Fibroblast of skin of left quadriceps (primary cell): ENCODE measurements around the gene RTN1.

Source experiments
- DNase-seq, 2 experiments: peaks; one replicate each; pipeline ENCODE4 v3.0.0-alpha.2; 2013; ENCODE audit warnings: low read depth in 2 of 2

RTN1 gene

DNA sequence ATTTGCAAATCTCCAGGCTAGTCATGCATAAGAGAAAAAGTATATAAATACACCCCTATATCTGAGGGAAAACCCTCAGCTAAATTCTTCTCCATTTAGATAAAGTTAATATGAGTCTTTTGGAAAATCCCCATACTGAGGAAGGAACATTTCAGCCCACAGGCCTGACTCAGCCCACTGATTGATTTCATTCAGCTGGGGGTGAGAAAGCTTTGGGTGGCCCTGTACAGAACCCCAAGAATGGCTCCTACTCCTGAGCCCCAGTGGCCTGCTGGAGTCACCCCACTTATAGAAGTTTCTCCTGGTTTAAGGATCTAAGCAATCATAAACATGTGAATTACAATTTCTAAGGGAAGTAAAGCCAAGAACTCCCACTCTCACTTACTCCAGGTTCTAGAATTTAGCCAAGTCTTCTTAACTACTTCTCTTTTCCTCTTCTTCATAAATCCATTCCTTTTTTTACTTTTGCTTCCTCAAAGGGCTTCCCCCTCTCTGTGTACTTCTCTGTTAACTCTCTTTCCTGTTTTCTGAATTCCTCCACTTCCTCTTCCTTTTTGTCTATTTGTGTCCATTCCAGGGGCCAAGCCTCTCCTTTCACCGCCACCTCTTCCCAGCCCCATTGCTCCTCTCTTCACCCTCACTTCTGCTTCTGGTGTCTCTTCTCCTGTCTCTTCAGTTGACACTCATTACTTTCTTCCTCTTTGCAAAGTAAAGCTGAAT, 21.0 kb downstream of the RTN1 start:
- DNase-seq = no peak

DNA sequence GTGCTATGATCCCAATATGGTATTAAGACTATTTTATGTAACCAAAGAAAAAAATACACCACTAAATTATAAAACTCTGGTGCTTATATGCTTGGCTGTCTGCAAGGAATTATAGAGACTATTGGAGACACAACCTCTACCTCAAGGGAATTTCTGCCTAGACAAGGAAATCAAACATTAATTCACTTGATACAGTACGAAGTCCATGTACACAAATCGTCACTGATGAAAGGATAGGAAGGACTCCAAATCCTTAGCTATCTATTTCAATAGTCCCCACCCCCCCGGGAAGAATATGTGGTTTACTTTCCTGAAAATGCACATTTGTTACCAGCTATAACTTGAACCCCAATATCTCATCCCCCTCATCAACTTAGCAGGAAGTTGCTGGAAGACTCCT, 21.9 kb downstream of the RTN1 start:
- no peak for DNase-seq

DNA sequence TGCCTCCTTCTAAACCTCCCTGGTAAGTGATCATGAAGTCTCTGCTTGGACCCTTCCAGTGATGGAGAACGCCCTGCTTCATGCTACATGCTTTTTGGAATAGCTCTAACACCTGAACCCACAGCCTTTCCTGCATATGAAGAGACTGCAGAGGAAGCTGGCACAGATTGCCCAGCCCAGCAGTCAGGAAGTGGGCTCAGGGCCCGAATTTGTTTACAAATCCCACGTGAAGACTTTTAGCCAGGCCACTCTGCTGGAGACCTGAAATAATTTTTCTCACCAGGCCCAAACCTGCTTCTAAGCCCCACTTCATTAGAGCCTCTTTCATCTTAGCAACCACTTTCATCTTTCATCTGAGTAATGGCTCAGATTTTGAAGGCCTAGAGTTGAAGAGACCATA, 22.9 kb downstream of the RTN1 start:
- no peak for DNase-seq

DNA sequence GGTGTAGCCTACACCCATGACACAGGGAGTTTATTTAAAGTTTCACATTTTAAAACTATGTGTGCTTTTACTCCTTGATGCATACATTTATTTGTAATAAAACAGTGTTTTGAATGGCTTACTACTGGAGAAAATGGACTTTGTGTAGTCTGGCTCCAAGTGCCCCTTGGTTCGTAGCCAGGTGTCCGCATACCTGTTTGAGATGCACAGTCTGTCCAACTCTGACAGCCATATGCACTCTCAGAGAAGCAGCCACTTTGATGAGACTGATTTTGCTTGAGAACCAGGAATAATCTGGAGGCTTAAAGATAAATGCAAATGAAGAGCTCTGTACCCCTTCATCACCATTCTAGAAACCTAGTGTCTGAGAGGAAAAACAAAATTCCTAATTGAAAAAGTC, 24.0 kb downstream of the RTN1 start:
- no peak for DNase-seq

DNA sequence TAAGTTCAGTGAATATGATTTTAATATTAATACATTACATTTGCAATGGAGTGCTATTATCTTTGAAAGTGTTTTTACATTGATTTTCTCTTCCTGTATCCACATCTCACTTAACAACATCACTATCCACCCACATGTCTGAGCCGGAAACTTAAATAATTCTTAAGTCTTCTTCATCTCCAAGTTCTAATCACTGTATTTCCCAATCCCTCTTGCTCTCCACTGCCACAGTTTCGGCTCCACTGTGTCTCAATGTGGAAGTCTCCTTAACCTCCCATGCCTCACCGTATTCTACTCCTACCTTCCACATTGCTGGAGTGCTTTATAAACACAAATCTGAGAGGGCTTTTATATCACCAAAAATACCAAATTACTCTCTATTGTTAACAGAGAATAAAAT, 25.3 kb downstream of the RTN1 start:
- DNase-seq = no peak

DNA sequence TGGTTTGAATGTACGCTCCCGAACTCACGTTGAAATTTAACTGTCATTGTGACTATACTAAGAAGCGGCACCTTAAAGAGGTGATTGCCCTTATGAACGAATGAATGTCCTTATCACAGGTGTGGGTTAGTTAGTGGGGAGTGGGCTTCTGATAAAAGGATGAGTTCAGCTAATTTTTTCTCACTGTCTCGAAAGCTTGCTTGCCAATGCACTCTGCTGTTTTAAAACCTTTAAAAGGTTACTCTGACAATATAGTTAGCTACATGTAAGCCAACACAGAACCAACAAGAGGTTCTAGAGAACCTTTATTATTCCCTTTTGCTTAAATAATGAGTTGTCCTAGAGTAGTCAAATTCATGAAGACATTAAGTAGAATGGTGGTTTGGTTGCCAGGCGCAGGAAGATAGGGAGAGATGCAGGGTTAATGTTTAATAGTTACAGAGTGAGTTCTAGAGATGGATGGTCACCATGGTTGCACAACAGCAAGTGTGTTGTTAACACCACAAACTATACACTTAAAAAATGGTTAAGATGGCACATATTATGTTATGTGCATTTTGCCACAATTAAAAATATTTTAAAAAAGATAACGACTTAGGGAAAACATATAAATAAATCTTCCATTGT, 26.3 kb downstream of the RTN1 start:
- no peak for DNase-seq

DNA sequence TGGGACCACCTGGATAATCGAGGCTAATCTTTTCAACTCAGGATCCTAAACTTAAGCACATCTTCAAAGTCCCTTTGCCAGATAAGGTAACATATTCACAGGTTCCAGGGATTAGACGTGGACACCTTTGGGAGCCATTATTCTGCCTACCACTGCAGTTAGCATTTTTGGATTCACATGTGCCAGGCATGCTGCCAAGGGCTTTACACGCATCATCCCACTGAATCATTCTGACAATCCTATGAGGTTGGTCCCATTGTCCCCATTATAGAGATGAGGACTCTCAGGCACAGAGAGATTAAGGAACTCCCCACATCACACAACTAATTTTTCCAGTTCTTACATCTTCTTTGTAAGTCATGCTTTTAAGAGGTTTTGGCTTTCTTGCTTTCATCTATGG, 34.5 kb downstream of the RTN1 start:
- DNase-seq = no peak

DNA sequence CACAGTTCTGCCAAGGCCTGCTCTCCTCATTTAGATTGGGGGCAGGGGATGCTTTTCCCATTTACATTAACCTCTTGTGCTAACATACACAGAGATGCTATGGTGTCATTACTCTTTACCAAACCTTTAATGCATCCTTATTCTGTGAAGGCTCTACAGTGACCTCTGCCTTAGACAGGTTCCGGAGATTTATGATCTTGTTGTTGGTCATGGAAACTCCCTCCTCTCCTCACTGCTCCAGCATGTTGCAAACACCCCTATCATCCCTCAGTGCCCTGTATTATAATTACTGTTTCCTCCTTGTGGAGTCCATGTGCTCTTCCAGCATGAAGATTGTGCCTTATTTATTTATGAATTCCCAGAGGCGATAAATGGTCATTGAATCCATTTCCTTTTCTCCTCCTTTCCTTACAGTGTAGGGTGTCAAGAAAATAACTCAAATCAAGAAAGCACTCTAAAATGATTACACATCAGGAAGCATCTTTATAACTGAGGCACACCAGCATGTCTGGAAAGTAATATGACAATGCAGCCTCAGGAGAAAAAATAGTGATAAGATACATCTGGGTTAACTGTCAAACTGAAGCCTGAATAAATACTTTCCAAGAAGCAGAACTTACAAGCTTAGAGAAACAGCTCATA, 37.8 kb downstream of the RTN1 start:
- DNase-seq = no peak

DNA sequence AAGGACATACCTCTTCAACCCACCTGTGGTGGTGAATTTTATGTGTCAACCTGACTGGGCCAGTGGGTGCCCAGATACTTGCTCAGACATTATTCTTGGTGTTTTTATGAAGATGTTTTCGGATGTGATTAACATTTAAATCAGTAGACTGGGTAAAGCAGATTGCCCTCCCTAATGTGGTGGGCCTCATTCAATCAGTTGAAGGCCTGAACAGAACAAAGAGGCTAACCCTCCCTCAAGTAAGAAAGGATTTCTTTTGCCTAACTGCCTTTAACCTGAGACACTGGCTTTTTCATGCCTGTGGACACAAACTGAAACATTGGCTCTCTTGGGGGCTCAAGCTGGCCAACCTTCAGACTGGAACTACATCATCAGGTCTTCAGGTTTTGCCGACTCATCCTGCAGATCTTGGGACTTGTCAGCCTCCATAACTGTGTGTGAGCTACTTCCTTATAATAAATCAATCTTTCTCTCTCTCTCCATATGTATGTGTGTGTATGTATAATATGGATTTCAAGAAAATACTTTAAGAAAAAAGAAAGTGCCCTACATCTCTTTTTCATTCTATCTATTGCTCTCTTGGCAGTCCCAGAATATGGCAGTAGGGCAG, 39.4 kb downstream of the RTN1 start:
- DNase-seq = no peak

DNA sequence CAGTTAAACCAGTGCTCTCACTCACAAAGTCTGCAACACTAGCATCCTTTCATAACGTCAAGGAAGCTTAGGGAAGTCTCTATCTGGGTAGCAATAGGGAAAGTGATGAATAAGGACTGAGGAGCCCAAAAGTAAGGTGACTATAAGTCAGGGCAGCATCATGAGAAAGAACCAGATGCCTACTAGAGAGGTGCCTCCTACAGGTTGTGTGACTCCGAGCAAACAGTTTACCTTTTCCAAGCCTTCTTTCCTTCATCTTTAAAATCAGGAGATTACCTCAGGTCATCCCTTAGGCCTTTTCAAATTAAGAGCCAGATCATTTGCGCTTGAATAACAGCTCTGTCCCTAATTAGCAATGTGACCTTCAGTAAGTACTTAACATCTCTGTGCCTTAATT, 40.2 kb downstream of the RTN1 start:
- no peak for DNase-seq

DNA sequence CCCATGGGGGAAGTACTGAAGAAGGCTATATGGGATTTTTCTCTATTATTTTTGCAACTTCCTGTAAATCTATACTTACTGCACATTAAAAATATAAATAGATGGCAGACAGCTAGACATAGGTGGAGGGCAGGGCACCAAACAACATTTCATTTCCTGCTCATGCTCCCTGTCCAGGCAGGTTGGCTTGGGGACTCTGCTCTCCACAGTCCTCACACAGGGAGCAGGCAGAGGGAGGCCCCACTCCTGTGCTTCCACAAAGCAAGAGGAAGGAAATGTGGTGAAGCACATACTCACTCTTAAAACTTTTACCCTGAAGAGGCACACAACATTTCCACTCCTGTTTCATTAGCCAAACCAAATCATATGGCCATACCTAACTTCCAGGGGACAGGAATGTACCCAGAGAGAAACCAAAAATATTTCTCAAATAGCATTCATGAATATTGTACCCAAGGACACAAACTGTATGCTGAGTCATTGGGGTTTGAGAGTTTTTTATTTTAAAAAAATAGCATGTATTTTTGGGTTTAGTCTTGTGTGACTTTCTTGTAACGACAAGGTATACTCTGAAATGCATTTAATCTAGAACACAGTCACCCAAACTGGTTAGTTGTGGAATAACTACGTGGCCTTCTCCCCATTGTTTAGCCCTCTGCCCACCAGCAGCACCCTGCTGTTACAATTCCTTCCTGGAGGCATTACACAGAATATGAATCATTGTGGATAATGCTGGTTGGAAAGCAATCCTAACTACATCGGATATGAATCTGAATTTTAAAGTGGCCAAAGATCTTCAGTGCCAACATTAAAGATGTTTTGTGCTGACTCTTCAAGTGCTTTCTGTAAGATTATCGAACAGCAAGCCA, 40.9 kb downstream of the RTN1 start:
- DNase-seq = no peak

DNA sequence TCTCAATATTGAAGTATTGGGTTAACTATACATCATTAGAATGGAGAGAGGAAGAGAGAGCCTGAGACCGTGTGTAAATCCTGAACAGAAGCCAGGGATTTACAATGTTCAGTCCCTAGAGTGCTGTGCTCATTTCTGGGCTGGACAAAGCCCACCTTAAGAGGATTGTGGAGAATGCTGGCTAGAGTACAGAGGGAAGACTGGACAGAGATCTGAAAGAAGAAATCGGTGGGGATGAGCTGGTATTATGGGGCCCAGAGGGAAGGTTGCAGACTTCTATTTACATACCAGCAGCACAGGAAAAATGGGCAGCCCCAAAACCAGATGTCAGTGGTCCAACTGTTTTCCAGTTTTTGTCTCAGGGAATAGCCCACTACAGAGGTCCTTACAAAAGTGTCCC, 42.3 kb downstream of the RTN1 start:
- DNase-seq = no peak

DNA sequence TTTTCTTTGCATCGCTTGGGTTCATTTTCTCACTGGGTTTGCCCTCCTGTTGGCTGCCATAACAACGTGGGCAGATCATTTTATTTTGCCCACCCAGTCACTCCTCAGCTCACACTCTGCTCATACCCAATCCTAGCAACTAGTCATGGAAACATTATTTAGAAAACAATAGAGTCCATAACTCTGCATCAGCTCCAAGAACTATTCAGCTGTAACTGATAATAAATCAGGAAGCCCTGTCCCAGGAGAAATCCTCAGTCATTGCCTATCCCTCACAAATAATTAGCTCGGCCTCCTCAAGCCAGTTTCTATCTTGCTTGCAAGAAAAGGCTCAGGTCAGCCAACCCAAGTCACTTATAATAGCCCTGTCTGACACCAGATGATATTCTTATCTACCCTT, 43.2 kb downstream of the RTN1 start:
- DNase-seq = no peak

DNA sequence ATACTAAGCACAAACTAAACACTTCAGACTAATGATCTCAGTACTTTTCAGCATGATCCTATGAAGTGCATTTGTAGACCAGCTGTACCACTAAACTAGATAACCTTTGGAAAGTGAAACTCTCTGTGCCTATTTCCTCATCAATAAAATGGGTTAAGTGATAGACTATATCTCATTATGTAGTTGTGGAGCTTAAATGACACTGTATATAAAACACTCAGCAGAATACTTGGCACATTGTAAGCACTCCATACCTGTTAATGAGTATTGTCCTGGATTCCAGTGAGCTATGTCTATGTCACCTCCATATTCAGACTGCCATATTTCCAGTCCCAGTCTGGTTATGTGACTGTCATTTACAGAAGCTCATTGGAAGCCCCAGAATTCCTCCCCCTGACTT, 44.4 kb downstream of the RTN1 start:
- DNase-seq = no peak

DNA sequence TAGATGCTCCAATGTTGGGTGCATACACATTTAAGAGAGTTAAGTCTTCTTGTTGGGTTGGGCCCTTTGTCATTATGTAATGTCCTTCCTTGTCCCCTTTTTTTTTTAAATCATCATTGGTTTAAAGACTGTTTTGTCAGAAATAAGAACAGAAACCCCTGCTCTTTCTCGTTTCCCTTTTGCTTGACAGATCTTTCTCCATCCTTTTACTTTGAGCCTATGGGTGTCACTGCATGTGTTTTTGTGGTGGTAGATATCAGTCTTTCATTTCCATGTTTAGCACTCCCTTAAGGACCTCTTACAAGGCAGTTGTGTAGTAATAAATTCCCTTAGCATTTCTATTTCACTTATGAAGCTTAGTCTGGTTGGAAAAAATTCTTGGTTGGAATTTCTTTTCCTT, 47.4 kb downstream of the RTN1 start:
- DNase-seq = no peak

DNA sequence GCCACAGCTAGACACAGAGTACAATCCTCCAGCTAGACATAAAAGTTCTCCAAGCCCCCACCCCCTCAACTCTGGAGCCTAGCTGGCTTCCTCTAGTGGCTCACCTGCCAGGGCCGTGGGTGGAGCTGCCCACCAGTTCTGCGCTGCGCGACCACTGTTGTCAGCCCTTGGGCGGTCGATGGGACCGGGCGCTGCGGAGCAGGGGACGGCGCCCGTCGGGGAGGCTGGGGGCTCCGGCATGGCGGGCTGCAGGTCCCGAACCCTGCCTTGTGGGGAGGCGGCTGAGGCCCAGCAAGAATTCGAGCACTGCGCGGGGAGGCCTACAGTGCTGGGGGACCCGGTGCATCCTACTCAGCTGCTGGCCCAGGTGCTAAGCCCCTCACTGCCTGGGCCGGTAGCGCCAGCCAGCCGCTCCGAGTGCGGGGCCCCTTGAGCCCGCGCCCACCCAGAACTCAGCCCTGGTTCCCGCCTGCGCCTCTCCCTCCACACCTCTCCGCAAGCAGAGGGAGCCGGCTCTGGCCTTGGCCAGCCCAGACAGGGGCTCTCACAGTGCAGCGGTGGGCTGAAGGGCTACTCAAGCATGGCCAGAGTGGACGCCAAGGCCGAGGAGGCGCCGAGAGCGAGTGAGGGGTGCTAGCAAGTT, 51.0 kb downstream of the RTN1 start:
- no peak for DNase-seq

DNA sequence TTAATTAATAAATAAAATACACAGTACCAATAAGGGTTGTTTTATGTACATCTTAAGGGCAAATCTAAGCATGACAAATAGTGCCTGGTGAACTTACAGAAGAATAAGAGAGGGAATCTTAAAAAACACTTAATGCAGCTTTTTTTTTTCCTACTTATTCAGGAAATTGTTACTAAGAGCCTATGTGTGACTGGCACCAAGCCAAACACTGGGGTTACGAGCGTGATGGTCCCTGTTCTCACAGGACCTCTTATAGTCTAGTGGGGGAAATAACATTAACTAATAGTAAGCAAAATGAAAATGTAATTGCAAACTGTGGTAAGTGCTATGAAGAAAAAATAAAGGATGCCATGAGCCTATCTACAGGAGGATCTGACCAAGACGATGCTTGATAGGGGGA, 53.6 kb downstream of the RTN1 start:
- no peak for DNase-seq

DNA sequence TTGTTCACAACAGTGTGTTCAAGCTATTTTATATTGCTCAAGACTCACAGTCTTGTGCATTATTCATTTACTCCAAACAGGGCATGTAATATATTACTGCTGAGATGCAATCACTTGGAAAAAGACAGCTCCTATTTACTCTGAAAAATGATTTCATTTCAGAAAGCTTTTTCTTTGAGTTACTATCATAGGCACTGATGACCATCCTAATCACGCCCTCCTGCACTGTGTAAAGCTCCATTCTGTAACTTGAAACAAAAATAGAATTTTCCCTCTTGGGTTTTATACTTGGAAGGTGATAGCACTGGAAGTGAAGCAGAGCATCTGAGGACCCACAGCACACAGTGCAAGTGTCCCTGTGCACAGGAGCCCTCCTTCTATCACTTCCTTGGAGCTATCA, 55.6 kb downstream of the RTN1 start:
- DNase-seq = no peak

DNA sequence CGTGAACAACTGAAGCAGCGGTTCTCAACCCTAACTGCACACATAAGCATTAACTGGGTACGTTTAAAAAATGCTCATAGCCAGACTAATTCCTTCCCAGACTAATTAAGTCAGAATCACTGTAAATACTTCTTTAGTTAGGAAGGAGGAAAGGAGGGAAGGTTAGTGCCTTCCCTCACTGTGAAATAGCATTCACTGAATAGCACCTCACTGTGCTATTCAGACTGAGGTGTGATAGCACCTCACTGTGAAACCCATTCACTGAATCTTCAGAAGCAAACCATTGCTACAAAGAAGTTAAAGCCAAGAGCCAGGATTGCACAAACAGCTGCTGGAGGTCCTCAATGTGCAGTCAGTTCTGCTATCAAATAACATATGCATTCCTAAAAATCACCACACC, 58.8 kb downstream of the RTN1 start:
- no peak for DNase-seq

DNA sequence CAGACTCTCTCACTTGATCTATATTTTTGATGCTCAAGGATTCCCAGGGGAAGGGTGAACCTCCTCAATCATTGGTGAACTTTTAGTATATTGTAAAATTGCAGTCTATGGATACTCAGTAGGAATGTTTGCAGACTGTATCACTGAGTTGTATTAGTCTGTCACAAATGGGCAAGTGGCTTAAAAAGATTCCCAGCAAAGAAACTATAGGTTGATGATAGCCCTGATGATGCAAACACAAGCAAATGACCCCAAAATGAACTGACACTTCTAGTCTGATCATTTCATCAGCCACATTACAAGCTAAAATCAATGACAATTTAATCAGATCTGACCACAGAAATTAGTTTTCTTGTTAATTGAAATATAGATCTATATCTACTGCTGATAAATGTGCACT, 59.5 kb downstream of the RTN1 start:
- no peak for DNase-seq

DNA sequence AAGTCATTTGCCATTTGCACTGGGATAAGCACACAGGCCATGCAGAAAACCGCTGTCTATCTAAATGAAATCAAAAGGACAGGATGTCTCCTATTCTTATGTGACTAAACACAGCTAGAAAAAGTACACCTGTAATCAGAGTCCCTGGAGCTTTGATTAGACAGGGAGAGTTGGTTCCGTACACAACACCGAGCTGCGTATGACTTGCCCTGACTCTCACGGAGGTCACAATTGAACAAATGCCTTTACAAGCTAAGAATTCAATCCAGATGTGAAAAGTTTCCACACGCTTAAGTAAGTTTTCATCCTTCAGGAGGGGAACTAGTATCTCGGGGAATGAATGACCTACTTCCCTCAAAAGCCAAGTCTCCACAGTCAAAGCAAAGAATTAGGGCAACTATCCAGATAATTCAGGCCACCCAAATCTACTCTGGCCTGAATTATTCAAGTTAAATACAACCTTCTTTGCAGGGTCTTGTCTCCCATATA, 67.5 kb downstream of the RTN1 start:
- no peak for DNase-seq
